Measurements from ENCODE around the gene EHD1.

DNA sequence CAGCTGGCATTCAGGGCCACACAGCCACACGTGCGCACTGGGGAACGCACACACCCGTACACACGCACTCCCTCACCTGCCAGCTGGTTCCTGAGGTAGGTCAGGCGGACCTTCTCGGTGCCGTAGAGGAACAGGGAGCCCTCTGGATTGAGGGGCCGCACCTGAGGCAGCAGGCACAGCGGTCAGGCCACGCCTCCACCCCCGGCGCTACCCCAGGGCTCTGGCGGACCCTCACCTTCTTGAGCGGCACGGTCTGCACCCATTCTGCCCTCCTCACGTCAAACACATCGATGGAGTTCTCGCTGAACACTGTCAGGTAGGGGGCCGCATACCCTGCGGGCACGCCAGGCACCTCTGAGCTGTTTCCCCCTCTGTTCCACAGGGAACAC, 51.0 kb downstream of the EHD1 start:
- TF ChIP-seq EZH2 (IDR thresholded peaks at IDR 0.05) (no peak), POLR2AphosphoS5 (IDR thresholded peaks at IDR 0.05; ENCODE audit: borderline replicate concordance, low read depth, low read length) (no peak)
